K562 (cell line): ENCODE results near the gene MDP1. TPM values are rescaled to one million over a fixed set of nuclear protein-coding genes. Genes with fewer than 3 reads are reported as not detected.
A peak's percentile ranks its signal among the peaks of the same experiment; 100 is the strongest.

ENCODE experiments used
- BCOR ChIP-seq: fragments of 450-650 bp; IDR thresholded peaks from 2 replicates; pipeline ENCODE4 v1.6.1; 2016
- BRD4 ChIP-seq: fragments of 200-600 bp; sonication (generic); IDR thresholded peaks from 2 replicates; pipeline ENCODE4 v1.6.1; 2017; ENCODE audit warnings: inconsistent platforms
- BRF1 ChIP-seq: IDR thresholded peaks from 3 replicates; pipeline ENCODE4 v1.6.1; 2011; ENCODE audit warnings: borderline replicate concordance, mild to moderate bottlenecking; ENCODE audit not compliant: insufficient read length; ENCODE audit errors: extremely low read depth
- CAMTA2 ChIP-seq: fragments of 250-450 bp; sonication (Bioruptor Pico); conservative IDR thresholded peaks from 2 replicates; pipeline ENCODE4 v1.5.1; 2022
- CC2D1A ChIP-seq: fragments of 450-650 bp; IDR thresholded peaks from 2 replicates; pipeline ENCODE4 v1.6.1; 2017; ENCODE audit warnings: mild to moderate bottlenecking
- CCAR2 ChIP-seq: fragments of 200-400 bp; formaldehyde crosslinking; IDR thresholded peaks from 2 replicates; pipeline ENCODE4 v1.6.1; 2017; ENCODE audit warnings: mild to moderate bottlenecking, low read depth, low read length
- DIDO1 ChIP-seq: fragments of 450-650 bp; IDR thresholded peaks from 2 replicates; pipeline ENCODE4 v1.6.1; 2016; ENCODE audit warnings: low read depth, missing biosample characterization, missing genetic modification characterization
- ELK3 ChIP-seq: fragments of 450-650 bp; formaldehyde crosslinking; IDR thresholded peaks from 2 replicates; pipeline ENCODE4 v1.4.0; 2020; ENCODE audit warnings: mild to moderate bottlenecking
- EZH2 ChIP-seq: IDR thresholded peaks from 2 replicates; pipeline ENCODE4 v1.6.1; 2012; ENCODE audit warnings: low read depth, mild to moderate bottlenecking, inconsistent platforms, low read length, borderline replicate concordance
- GMEB1 ChIP-seq: fragments of 250-450 bp; sonication (Bioruptor Pico); IDR thresholded peaks from 2 replicates; pipeline ENCODE4 v1.4.0; 2020; ENCODE audit warnings: mild to moderate bottlenecking
- MAFF ChIP-seq: IDR thresholded peaks from 2 replicates; pipeline ENCODE4 v1.6.1; 2012; ENCODE audit warnings: low read length, improper control_type of control experiment
- NBN ChIP-seq: fragments of 450-650 bp; IDR thresholded peaks from 2 replicates; pipeline ENCODE4 v1.6.1; 2016; ENCODE audit warnings: low read depth, mild to moderate bottlenecking
- NCOA2 ChIP-seq, 2 experiments: fragments of 450-650 bp; IDR thresholded peaks; 2 replicates each; pipeline ENCODE4 v1.6.1; 2018; ENCODE audit warnings: mild to moderate bottlenecking in 2 of 2, moderate library complexity in 1 of 2; ENCODE audit not compliant: partially characterized antibody in 2 of 2
- NCOA4 ChIP-seq: fragments of 450-650 bp; IDR thresholded peaks from 2 replicates; pipeline ENCODE4 v1.6.1; 2018; ENCODE audit warnings: mild to moderate bottlenecking; ENCODE audit not compliant: partially characterized antibody
- NCOR1 ChIP-seq: fragments of 450-650 bp; IDR thresholded peaks from 2 replicates; pipeline ENCODE4 v1.6.1; 2016; ENCODE audit warnings: mild to moderate bottlenecking, moderate library complexity
- PHF21A ChIP-seq: fragments of 450-650 bp; IDR thresholded peaks from 2 replicates; pipeline ENCODE4 v1.6.1; 2017; ENCODE audit warnings: low read depth, borderline replicate concordance
- POLR2A ChIP-seq: fragments of 450-650 bp; conservative IDR thresholded peaks from 2 replicates; pipeline ENCODE4 v1.6.1; 2016
- SAFB ChIP-seq: fragments of 200-400 bp; formaldehyde crosslinking; IDR thresholded peaks from 2 replicates; pipeline ENCODE4 v1.6.1; 2017; ENCODE audit warnings: low read depth, low read length, borderline replicate concordance
- ZBED1 ChIP-seq: IDR thresholded peaks from 2 replicates; pipeline ENCODE4 v1.6.1; 2014
- ZFP30 ChIP-seq: fragments of 250-450 bp; sonication (Bioruptor Pico); IDR thresholded peaks from 2 replicates; pipeline ENCODE4 v1.8.0; 2022; ENCODE audit warnings: moderate library complexity, mild to moderate bottlenecking, inconsistent platforms, borderline replicate concordance
- ZKSCAN3 ChIP-seq: fragments of 250-450 bp; sonication (Bioruptor Pico); IDR thresholded peaks from 2 replicates; pipeline ENCODE4 v1.4.0; 2020
- ZNF134 ChIP-seq: fragments of 250-450 bp; sonication (Bioruptor Pico); conservative IDR thresholded peaks from 2 replicates; pipeline ENCODE4 v1.4.0; 2020
- ZNF165 ChIP-seq: fragments of 250-450 bp; sonication (Bioruptor Pico); IDR thresholded peaks from 2 replicates; pipeline ENCODE4 v1.4.0; 2020; ENCODE audit warnings: borderline replicate concordance
- ZNF274 ChIP-seq: IDR thresholded peaks from 2 replicates; pipeline ENCODE4 v1.6.1; 2011; ENCODE audit warnings: low read depth, mild to moderate bottlenecking, low read length, moderate library complexity, borderline replicate concordance
- ZNF277 ChIP-seq: fragments of 250-450 bp; sonication (Bioruptor Pico); IDR thresholded peaks from 2 replicates; pipeline ENCODE4 v1.8.0; 2022; ENCODE audit warnings: inconsistent platforms, mild to moderate bottlenecking, moderate library complexity, borderline replicate concordance
- ZNF512 ChIP-seq: IDR thresholded peaks from 2 replicates; pipeline ENCODE4 v1.6.1; 2016; ENCODE audit warnings: missing genetic modification characterization, missing compliant biosample characterization
- ZNF707 ChIP-seq: fragments of 250-450 bp; sonication (Bioruptor Pico); conservative IDR thresholded peaks from 2 replicates; pipeline ENCODE4 v1.8.0; 2022; ENCODE audit warnings: inconsistent platforms, mild to moderate bottlenecking, moderate library complexity
- polyA plus RNA-seq, 8 experiments: library from polyadenylated mRNA; depleted of rRNA in 4 of 8; stranded (reverse) in 5 of 8; unstranded in 3 of 8; fragments of >200 nt; fragmentation: Nextera tagmentation in 2 of 8; fragmentation: Illumina TruSeq in 1 of 8; extraction: Ambion mirVana in 2 of 8; extraction: Trizol in 1 of 8; gene quantifications; 2 replicates each; pipeline versions ENCODE4 v1.2.1 to v1.2.3, GENCODE V29; 2011 to 2014; ENCODE audit warnings: inconsistent platforms in 1 of 8, missing spikeins in 1 of 8
- total RNA-seq, 7 experiments: library from RNA; depleted of rRNA in 6 of 7; stranded (reverse); fragments of >200 nt in 6 of 7; fragmentation: Illumina TruSeq in 2 of 7; extraction: Trizol in 2 of 7; gene quantifications; 2 replicates each; pipeline versions ENCODE4 v1.2.1 to v1.2.3, GENCODE V29; 2011 to 2021; ENCODE audit warnings: low replicate concordance in 1 of 7

Gene MDP1
- total and polyA plus RNA-seq, 9 of the 15 experiments (the other 6 are each of a cell fraction or from before 2014, with no cell fraction given), result 2.7 to 29.6 (median 11.0) TPM

- TF ChIP-seq NCOA4 (no peak), ZBED1 (no peak), EZH2 (no peak), PHF21A (0 out of 2 replicates have a peak, but pooled peaks have one; percentile 14), CC2D1A (peak; percentile 86; the same call in 1 of the 2 replicates), CAMTA2 (CRISPR knock-in tag) (no peak), ZNF274 (no peak), NCOA2 (IDR thresholded peaks at IDR 0.05; ENCODE audit: partially characterized antibody in 2 of 2) (no peak), ZNF512 (tag) (no peak), ZFP30 (CRISPR knock-in tag) (no peak), ELK3 (CRISPR knock-in tag) (no peak), NBN (0 out of 2 replicates have a peak, but pooled peaks have one; percentile 41), ZKSCAN3 (CRISPR knock-in tag) (no peak), GMEB1 (CRISPR knock-in tag) (no peak), ZNF277 (CRISPR knock-in tag) (no peak), POLR2A (no peak), BCOR (no peak), NCOR1 (peak; percentile 96), ZNF707 (CRISPR knock-in tag) (no peak), BRD4 (no peak), ZNF165 (CRISPR knock-in tag) (no peak), CCAR2 (no peak), MAFF (no peak), BRF1 (no peak), ZNF134 (CRISPR knock-in tag) (no peak), DIDO1 (tag) (no peak), SAFB (no peak)
Observed at GRCh38 chr14:24255931-24256711, 40.3 kb upstream of the MDP1 start (continued).
